GM20000 (cell line): ENCODE results near the gene PLIN4.

Experiments used
- DNase-seq: peaks from one replicate; pipeline ENCODE4 v3.0.0; 2012; ENCODE audit warnings: low spot score
- CTCF ChIP-seq: IDR thresholded peaks from 2 replicates; pipeline ENCODE4 v1.5.1; 2012; ENCODE audit warnings: mild to moderate bottlenecking, control low read depth; ENCODE audit errors: extremely low read depth, missing control alignments

Gene PLIN4

GRCh38 chr19:4553092-4553695 is 34.9 kb upstream of the PLIN4 start:
- no peak for TF ChIP-seq CTCF
- DNase-seq: no peak

GRCh38 chr19:4552525-4552819 is 34.2 kb upstream of the PLIN4 start:
- no peak for TF ChIP-seq CTCF
- DNase-seq: no peak

GRCh38 chr19:4550479-4551050 is 32.3 kb upstream of the PLIN4 start:
- TF ChIP-seq CTCF: no peak
- no peak for DNase-seq

- no peak for TF ChIP-seq CTCF
- DNase-seq: no peak
Observed at GRCh38 chr19:4550018-4550417, 31.7 kb upstream of the PLIN4 start.

- DNase-seq: no peak
- no peak for TF ChIP-seq CTCF
Observed at GRCh38 chr19:4548238-4548584, 29.9 kb upstream of the PLIN4 start.

- peak; percentile 19 for TF ChIP-seq CTCF
- no peak for DNase-seq
Observed at GRCh38 chr19:4547303-4548237, 29.3 kb upstream of the PLIN4 start.
